ENCODE data around the gene PUS3.

PUS3 gene

GRCh38 chr11:125940145-125940544 is 37.1 kb upstream of the PUS3 start:
- Histone ChIP-seq H3K4me2 (ENCODE audit: low read length) (no peak overlapping the region), H4K20me1 (ENCODE audit: insufficient read depth, low read length) (no peaks in the 10 kb centered on the region), H3K9me3 (ENCODE audit: insufficient read depth, low read length) (no peaks in the 10 kb centered on the region), H3K36me3 (replicated peaks; ENCODE audit: low read depth, low read length) (no peaks in the 10 kb centered on the region), H2AFZ (ENCODE audit: low read depth, low read length) (no peak overlapping the region), H3K27me3 (ENCODE audit: low read depth, low read length) (no peaks in the 10 kb centered on the region), H3K4me1 (ENCODE audit: low read length) (no peaks in the 10 kb centered on the region), H3K4me3 (ENCODE audit: low read length) (no peak overlapping the region), H3K9ac (ENCODE audit: low read length) (no peak overlapping the region), H3K27ac (ENCODE audit: low read length) (no peak overlapping the region), H3K79me2 (ENCODE audit: low read length) (no peaks in the 10 kb centered on the region)
- TF ChIP-seq CTCF (IDR thresholded peaks at IDR 0.05; ENCODE audit: low read depth, low read length) (no peak), EZH2phosphoT487 (IDR thresholded peaks at IDR 0.05; ENCODE audit: low read depth) (no peak)

- Histone ChIP-seq H3K4me1 (ENCODE audit: low read length) (no peaks in the 10 kb centered on the region), H3K4me2 (ENCODE audit: low read length) (no peak overlapping the region), H4K20me1 (ENCODE audit: insufficient read depth, low read length) (no peaks in the 10 kb centered on the region), H3K4me3 (ENCODE audit: low read length) (no peak overlapping the region), H3K9me3 (ENCODE audit: insufficient read depth, low read length) (no peaks in the 10 kb centered on the region), H3K27me3 (ENCODE audit: low read depth, low read length) (no peaks in the 10 kb centered on the region), H3K9ac (ENCODE audit: low read length) (no peak overlapping the region), H3K79me2 (ENCODE audit: low read length) (no peaks in the 10 kb centered on the region), H2AFZ (ENCODE audit: low read depth, low read length) (no peak overlapping the region), H3K36me3 (replicated peaks; ENCODE audit: low read depth, low read length) (no peaks in the 10 kb centered on the region), H3K27ac (ENCODE audit: low read length) (no peak overlapping the region)
- TF ChIP-seq EZH2phosphoT487 (IDR thresholded peaks at IDR 0.05; ENCODE audit: low read depth), result no peak
- no peak for TF ChIP-seq CTCF (IDR thresholded peaks at IDR 0.05; ENCODE audit: low read depth, low read length)
Observed at GRCh38 chr11:125939081-125939521, 36.1 kb upstream of the PUS3 start.

- H3K36me3 ChIP-seq (replicated peaks; ENCODE audit: low read depth, low read length), result no peaks in the 10 kb centered on the region
- H3K4me1 ChIP-seq (ENCODE audit: low read length), result no peaks in the 10 kb centered on the region
- H3K27me3 ChIP-seq (ENCODE audit: low read depth, low read length), result 0 out of 2 replicates have a peak, but pooled peaks cover 1% of the 10 kb centered on the region
- TF ChIP-seq EZH2phosphoT487 (IDR thresholded peaks at IDR 0.05; ENCODE audit: low read depth) (no peak), CTCF (IDR thresholded peaks at IDR 0.05; ENCODE audit: low read depth, low read length) (no peak)
- H3K4me3 ChIP-seq (ENCODE audit: low read length), result no peak overlapping the region
- H3K27ac ChIP-seq (ENCODE audit: low read length), result no peak overlapping the region
- no peak overlapping the region for H3K9ac ChIP-seq (ENCODE audit: low read length)
- no peak overlapping the region for H3K4me2 ChIP-seq (ENCODE audit: low read length)
- H3K9me3 ChIP-seq (ENCODE audit: insufficient read depth, low read length), result no peaks in the 10 kb centered on the region
- peak overlapping the region; percentile 82 for H2AFZ ChIP-seq (ENCODE audit: low read depth, low read length)
- no peaks in the 10 kb centered on the region for H4K20me1 ChIP-seq (ENCODE audit: insufficient read depth, low read length)
- H3K79me2 ChIP-seq (ENCODE audit: low read length), result no peaks in the 10 kb centered on the region
Observed at GRCh38 chr11:125938418-125938817, 35.4 kb upstream of the PUS3 start.

- H3K79me2 ChIP-seq (ENCODE audit: low read length), result no peaks in the 10 kb centered on the region
- no peaks in the 10 kb centered on the region for H3K36me3 ChIP-seq (replicated peaks; ENCODE audit: low read depth, low read length)
- no peak for TF ChIP-seq CTCF (IDR thresholded peaks at IDR 0.05; ENCODE audit: low read depth, low read length)
- TF ChIP-seq EZH2phosphoT487 (IDR thresholded peaks at IDR 0.05; ENCODE audit: low read depth), result no peak
- H3K27me3 ChIP-seq (ENCODE audit: low read depth, low read length), result peaks cover 10% of the 10 kb centered on the region
- no peak overlapping the region for H3K4me3 ChIP-seq (ENCODE audit: low read length)
- H3K9me3 ChIP-seq (ENCODE audit: insufficient read depth, low read length), result no peaks in the 10 kb centered on the region
- no peak overlapping the region for H3K27ac ChIP-seq (ENCODE audit: low read length)
- no peak overlapping the region for H2AFZ ChIP-seq (ENCODE audit: low read depth, low read length)
- H3K4me2 ChIP-seq (ENCODE audit: low read length), result no peak overlapping the region
- no peak overlapping the region for H3K9ac ChIP-seq (ENCODE audit: low read length)
- H3K4me1 ChIP-seq (ENCODE audit: low read length), result peaks cover 3% of the 10 kb centered on the region
- no peaks in the 10 kb centered on the region for H4K20me1 ChIP-seq (ENCODE audit: insufficient read depth, low read length)
Observed at GRCh38 chr11:125935618-125936199, 32.7 kb upstream of the PUS3 start.

Measured in OCI-LY3 (cell line).